H9 (cell line): ENCODE data around the gene LDB1. TPM values are rescaled to one million over a fixed set of nuclear protein-coding genes. Genes with fewer than 3 reads are reported as not detected.

ENCODE experiments used
- DNase-seq: peaks from one replicate; pipeline ENCODE4 v3.0.0-alpha.2; 2017
- H2AFZ ChIP-seq: one replicate; pipeline ENCODE4 v1.6.1; 2013; ENCODE audit warnings: mild to moderate bottlenecking, low read length, control low read depth, moderate library complexity
- H2AK5ac ChIP-seq: 2 replicates; pipeline ENCODE4 v1.6.1; 2013; ENCODE audit warnings: low read length, control low read depth, mixed read lengths; ENCODE audit not compliant: insufficient read length
- H2BK120ac ChIP-seq: one replicate; pipeline ENCODE4 v1.6.1; 2013; ENCODE audit warnings: low read depth, mild to moderate bottlenecking, low read length, control low read depth, inconsistent platforms; ENCODE audit not compliant: poor library complexity, severe bottlenecking
- H2BK12ac ChIP-seq: 2 replicates; pipeline ENCODE4 v1.6.1; 2013; ENCODE audit warnings: low read length, control low read depth, mixed read lengths, low read depth; ENCODE audit not compliant: insufficient read length
- H2BK15ac ChIP-seq: 2 replicates; pipeline ENCODE4 v1.6.1; 2013; ENCODE audit warnings: low read depth, low read length, control low read depth
- H2BK20ac ChIP-seq: one replicate; pipeline ENCODE4 v1.6.1; 2013; ENCODE audit warnings: low read depth, mild to moderate bottlenecking, low read length, control low read depth, inconsistent platforms; ENCODE audit not compliant: poor library complexity, severe bottlenecking
- H2BK5ac ChIP-seq: 2 replicates; pipeline ENCODE4 v1.6.1; 2013; ENCODE audit warnings: low read length, control low read depth, mixed read lengths; ENCODE audit not compliant: insufficient read length
- H3K14ac ChIP-seq: 2 replicates; pipeline ENCODE4 v1.6.1; 2013; ENCODE audit warnings: low read length, control low read depth; ENCODE audit not compliant: insufficient read depth
- H3K18ac ChIP-seq: 2 replicates; pipeline ENCODE4 v1.6.1; 2013; ENCODE audit warnings: low read depth, mild to moderate bottlenecking, mixed read lengths, low read length, control low read depth; ENCODE audit not compliant: insufficient read length
- H3K23ac ChIP-seq: 2 replicates; pipeline ENCODE4 v1.6.1; 2013; ENCODE audit warnings: low read length, control low read depth, mixed read lengths, low read depth; ENCODE audit not compliant: insufficient read length
- H3K23me2 ChIP-seq: 2 replicates; pipeline ENCODE4 v1.6.1; 2013; ENCODE audit warnings: low read depth, mild to moderate bottlenecking, mixed read lengths, low read length, control low read depth; ENCODE audit not compliant: insufficient read length, poor library complexity, severe bottlenecking
- H3K27ac ChIP-seq: 2 replicates; pipeline ENCODE4 v1.5.1; 2013; ENCODE audit warnings: low read length, control low read depth, mixed read lengths, low read depth; ENCODE audit not compliant: insufficient read length
- H3K27me3 ChIP-seq: 2 replicates; pipeline ENCODE4 v1.6.1; 2013; ENCODE audit warnings: low read length, control low read depth, inconsistent platforms; ENCODE audit not compliant: insufficient read depth
- H3K4ac ChIP-seq: 2 replicates; pipeline ENCODE4 v1.6.1; 2013; ENCODE audit warnings: low read depth, mild to moderate bottlenecking, control low read depth, inconsistent platforms, low read length, moderate library complexity
- H3K4me1 ChIP-seq: 2 replicates; pipeline ENCODE4 v1.6.1; 2013; ENCODE audit warnings: low read length, control low read depth, inconsistent platforms; ENCODE audit not compliant: insufficient read depth
- H3K4me2 ChIP-seq: 2 replicates; pipeline ENCODE4 v1.6.1; 2013; ENCODE audit warnings: low read length, control low read depth, mixed read lengths; ENCODE audit not compliant: insufficient read length, insufficient read depth
- H3K56ac ChIP-seq: 2 replicates; pipeline ENCODE4 v1.6.1; 2013; ENCODE audit warnings: low read depth, mild to moderate bottlenecking, mixed read lengths, low read length, control low read depth; ENCODE audit not compliant: insufficient read length
- H3K79me1 ChIP-seq: 2 replicates; pipeline ENCODE4 v1.6.1; 2013; ENCODE audit warnings: low read depth, mild to moderate bottlenecking, moderate library complexity, low read length, control low read depth, inconsistent platforms; ENCODE audit not compliant: insufficient read depth, poor library complexity, severe bottlenecking
- H3K79me2 ChIP-seq: 2 replicates; pipeline ENCODE4 v1.6.1; 2013; ENCODE audit warnings: low read length, control low read depth, inconsistent platforms; ENCODE audit not compliant: insufficient read depth
- H3K9ac ChIP-seq: 2 replicates; pipeline ENCODE4 v1.6.1; 2013; ENCODE audit warnings: low read length, control low read depth, mixed read lengths; ENCODE audit not compliant: insufficient read length; ENCODE audit errors: extremely low read depth
- H3K9me3 ChIP-seq: one replicate; pipeline ENCODE4 v1.6.1; 2013; ENCODE audit warnings: low read depth, low read length, inconsistent platforms; ENCODE audit not compliant: control insufficient read depth
- H3T11ph ChIP-seq: one replicate; pipeline ENCODE4 v1.6.1; 2013; ENCODE audit warnings: mild to moderate bottlenecking, low read length, control low read depth, inconsistent platforms
- H4K20me1 ChIP-seq: one replicate; pipeline ENCODE4 v1.6.1; 2013; ENCODE audit not compliant: control insufficient read depth, insufficient read length, insufficient read depth
- H4K5ac ChIP-seq: 2 replicates; pipeline ENCODE4 v1.6.1; 2013; ENCODE audit warnings: low read depth, mild to moderate bottlenecking, mixed read lengths, low read length, control low read depth; ENCODE audit not compliant: insufficient read length
- H4K8ac ChIP-seq: replicated peaks from 2 replicates; pipeline ENCODE4 v1.6.1; 2013; ENCODE audit warnings: low read length, control low read depth, mixed read lengths, low read depth; ENCODE audit not compliant: insufficient read length
- H4K91ac ChIP-seq: 2 replicates; pipeline ENCODE4 v1.6.1; 2013; ENCODE audit warnings: low read depth, mild to moderate bottlenecking, moderate library complexity, mixed read lengths, low read length, control low read depth; ENCODE audit not compliant: insufficient read length
- H3K27ac Mint-ChIP-seq, 3 experiments: 2 replicates in 2 of 3; 3 replicates in 1 of 3; pipeline ENCODE4 v1.8.0; 2020 to 2021; ENCODE audit warnings: mixed read lengths in 3 of 3, mild to moderate bottlenecking in 1 of 3, moderate library complexity in 1 of 3
- H3K27me3 Mint-ChIP-seq: 2 replicates; pipeline ENCODE4 v1.8.0; 2021; ENCODE audit warnings: low read depth, mild to moderate bottlenecking, moderate library complexity, mixed read lengths
- H3K36me3 Mint-ChIP-seq, 3 experiments: 2 replicates in 2 of 3; 3 replicates in 1 of 3; pipeline ENCODE4 v1.8.0; 2020 to 2021; ENCODE audit warnings: low read depth in 3 of 3, mixed read lengths in 3 of 3; ENCODE audit not compliant: insufficient read depth in 1 of 3
- H3K4me1 Mint-ChIP-seq, 2 experiments: 2 replicates each; pipeline ENCODE4 v1.8.0; 2020; ENCODE audit warnings: mixed read lengths in 2 of 2
- H3K4me3 Mint-ChIP-seq, 2 experiments: 2 replicates in 1 of 2; 3 replicates in 1 of 2; pipeline ENCODE4 v1.8.0; 2020 to 2021; ENCODE audit warnings: mild to moderate bottlenecking in 2 of 2, mixed read lengths in 2 of 2, moderate library complexity in 1 of 2
- H3K9me3 Mint-ChIP-seq, 2 experiments: 2 replicates in 1 of 2; 3 replicates in 1 of 2; pipeline ENCODE4 v1.8.0; 2020; ENCODE audit warnings: mild to moderate bottlenecking in 2 of 2, mixed read lengths in 2 of 2, moderate library complexity in 1 of 2
- CTCF ChIP-seq: fragments of 200-600 bp; sonication (generic); conservative IDR thresholded peaks from 3 replicates; pipeline ENCODE4 v1.8.0; 2021; ENCODE audit warnings: antibody characterized with exemption, mild to moderate bottlenecking
- WGBS: extraction: QIAGEN DNeasy Blood & Tissue Kit; methylation state at CpG from one replicate; pipeline ENCODE4 v1.1.7; 2013; ENCODE audit warnings: missing lambda C conversion rate, low lambda C conversion rate, mixed read lengths; ENCODE audit not compliant: insufficient read length; ENCODE audit errors: extremely low coverage; 5-methylcytosine and 5-hydroxymethylcytosine counted together
- total RNA-seq: library from RNA; stranded (reverse); gene quantifications from 2 replicates; pipeline ENCODE4 v1.2.1, GENCODE V29; 2021

Gene LDB1
- total RNA-seq, 1 experiment from 2014 or later: 80.5 TPM

GRCh38 chr10:102096449-102096848 lies 23.7 kb downstream of the LDB1 start:
- Histone ChIP-seq H2BK12ac (no peak overlapping the region), H3K9me3 (no peaks in the 10 kb centered on the region), H4K20me1 (no peaks in the 10 kb centered on the region), H3K14ac (no peak overlapping the region), H4K8ac (no peak overlapping the region), H2AFZ (no peak overlapping the region), H3K56ac (no peak overlapping the region), H2BK15ac (no peak overlapping the region), H3K79me1 (no peaks in the 10 kb centered on the region), H3K23me2 (no peaks in the 10 kb centered on the region), H3K4me2 (no peak overlapping the region), H2AK5ac (no peak overlapping the region), H3K9ac (no peak overlapping the region), H4K5ac (no peak overlapping the region), H3T11ph (no peak overlapping the region), H3K4me1 (no peaks in the 10 kb centered on the region), H3K18ac (no peak overlapping the region), H3K27me3 (no peaks in the 10 kb centered on the region), H2BK20ac (no peak overlapping the region), H3K27ac (no peak overlapping the region), H3K79me2 (no peaks in the 10 kb centered on the region), H3K23ac (no peak overlapping the region), H3K4ac (no peak overlapping the region), H2BK5ac (no peak overlapping the region), H4K91ac (no peak overlapping the region), H2BK120ac (no peak overlapping the region)
- no peak for DNase-seq
- Mint-ChIP-seq H3K4me3 (no peak overlapping the region), H3K36me3 (peaks cover 12 to 22% (median 21%) of the 10 kb centered on the region in 3 experiments; a peak in 6 of 7 replicates), H3K27ac (no peak overlapping the region), H3K9me3 (no peaks in the 10 kb centered on the region), H3K4me1 (no peaks in the 10 kb centered on the region), H3K27me3 (no peaks in the 10 kb centered on the region)
- no CpG with 5 or more reads among the region's 7 CpGs for WGBS
- TF ChIP-seq CTCF: no peak
